Measurements from ENCODE around the gene DPF1. TPM values are rescaled to one million over a fixed set of nuclear protein-coding genes. Genes with fewer than 3 reads are reported as not detected.

Gene DPF1
- total and polyA plus RNA-seq, 10 of the 15 experiments (the other 5 are each of a cell fraction or from before 2014, with no cell fraction given) = 0.11 to 4.3 (median 2.4) TPM

DNA sequence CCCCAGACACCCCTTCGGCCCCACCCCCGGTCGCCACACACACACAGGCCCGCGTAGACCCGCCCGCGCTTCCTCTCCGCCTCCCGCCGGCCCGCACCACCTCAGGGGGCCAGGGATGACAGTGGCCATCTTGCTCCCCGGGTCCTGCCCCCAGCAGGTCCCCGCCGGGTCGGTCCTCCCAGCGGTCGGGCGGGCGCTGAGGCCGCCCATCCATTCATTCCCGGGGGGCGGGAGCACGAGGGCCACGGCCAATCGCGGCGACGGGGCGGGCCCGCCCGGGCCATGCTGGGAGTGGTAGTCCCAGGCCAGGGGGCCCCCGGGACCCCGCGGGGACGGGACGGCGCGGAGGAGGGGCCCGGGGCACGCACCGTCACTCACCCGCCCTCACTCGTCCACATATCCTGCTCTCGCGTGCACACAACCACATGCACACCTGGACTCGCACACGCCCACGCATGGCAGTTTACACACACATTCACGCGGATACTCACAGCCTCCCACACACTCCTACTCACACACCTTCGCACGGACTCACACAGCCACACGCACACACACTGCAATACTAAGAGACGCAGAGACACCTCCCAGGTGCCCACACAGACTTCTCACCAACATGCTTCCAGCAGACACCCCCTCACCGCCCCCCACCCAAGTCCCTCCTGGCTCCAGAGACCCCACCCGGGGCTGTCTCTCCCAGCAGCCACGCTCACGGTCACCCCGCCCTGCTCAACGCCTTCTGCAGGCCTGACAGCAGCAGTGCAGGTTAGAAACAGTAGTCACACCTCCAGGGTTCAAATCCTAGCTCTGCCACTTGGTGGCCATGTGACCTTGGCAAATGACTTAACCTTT lies at the start of gene DPF1 (continued):
- TF ChIP-seq, protein P1, sequence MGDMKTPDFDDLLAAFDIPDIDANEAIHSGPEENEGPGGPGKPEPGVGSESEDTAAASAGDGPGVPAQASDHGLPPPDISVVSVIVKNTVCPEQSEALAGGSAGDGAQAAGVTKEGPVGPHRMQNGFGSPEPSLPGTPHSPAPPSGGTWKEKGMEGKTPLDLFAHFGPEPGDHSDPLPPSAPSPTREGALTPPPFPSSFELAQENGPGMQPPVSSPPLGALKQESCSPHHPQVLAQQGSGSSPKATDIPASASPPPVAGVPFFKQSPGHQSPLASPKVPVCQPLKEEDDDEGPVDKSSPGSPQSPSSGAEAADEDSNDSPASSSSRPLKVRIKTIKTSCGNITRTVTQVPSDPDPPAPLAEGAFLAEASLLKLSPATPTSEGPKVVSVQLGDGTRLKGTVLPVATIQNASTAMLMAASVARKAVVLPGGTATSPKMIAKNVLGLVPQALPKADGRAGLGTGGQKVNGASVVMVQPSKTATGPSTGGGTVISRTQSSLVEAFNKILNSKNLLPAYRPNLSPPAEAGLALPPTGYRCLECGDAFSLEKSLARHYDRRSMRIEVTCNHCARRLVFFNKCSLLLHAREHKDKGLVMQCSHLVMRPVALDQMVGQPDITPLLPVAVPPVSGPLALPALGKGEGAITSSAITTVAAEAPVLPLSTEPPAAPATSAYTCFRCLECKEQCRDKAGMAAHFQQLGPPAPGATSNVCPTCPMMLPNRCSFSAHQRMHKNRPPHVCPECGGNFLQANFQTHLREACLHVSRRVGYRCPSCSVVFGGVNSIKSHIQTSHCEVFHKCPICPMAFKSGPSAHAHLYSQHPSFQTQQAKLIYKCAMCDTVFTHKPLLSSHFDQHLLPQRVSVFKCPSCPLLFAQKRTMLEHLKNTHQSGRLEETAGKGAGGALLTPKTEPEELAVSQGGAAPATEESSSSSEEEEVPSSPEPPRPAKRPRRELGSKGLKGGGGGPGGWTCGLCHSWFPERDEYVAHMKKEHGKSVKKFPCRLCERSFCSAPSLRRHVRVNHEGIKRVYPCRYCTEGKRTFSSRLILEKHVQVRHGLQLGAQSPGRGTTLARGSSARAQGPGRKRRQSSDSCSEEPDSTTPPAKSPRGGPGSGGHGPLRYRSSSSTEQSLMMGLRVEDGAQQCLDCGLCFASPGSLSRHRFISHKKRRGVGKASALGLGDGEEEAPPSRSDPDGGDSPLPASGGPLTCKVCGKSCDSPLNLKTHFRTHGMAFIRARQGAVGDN (IDR thresholded peaks at IDR 0.05) = no peak
- TF ChIP-seq ZNF384 (IDR thresholded peaks at IDR 0.05; ENCODE audit: borderline replicate concordance, low read depth, low read length) (no peak), LARP7 (IDR thresholded peaks at IDR 0.05) (peak; percentile 79), MYC (IDR thresholded peaks at IDR 0.05; ENCODE audit: insufficient read depth, insufficient read length, insufficient replicate concordance, low read length, severe bottlenecking) (peak; percentile 27), SIX5 (IDR thresholded peaks at IDR 0.05; ENCODE audit: low read depth, low read length, severe bottlenecking) (peak; percentile 82), BRCA1 (IDR thresholded peaks at IDR 0.05; ENCODE audit: low read depth, low read length) (no peak), SUPT20H (IDR thresholded peaks at IDR 0.05; ENCODE audit: borderline replicate concordance, control insufficient read depth, low read depth, low read length) (no peak), DPF2 (IDR thresholded peaks at IDR 0.05) (peak; percentile 86), CHD1 (IDR thresholded peaks at IDR 0.05; ENCODE audit: low read depth, low read length) (no peak), ZBED1 (IDR thresholded peaks at IDR 0.05; ENCODE audit: borderline replicate concordance) (no peak; the same call in 1 of the 2 replicates), RCOR1 (conservative IDR thresholded peaks at IDR 0.05; ENCODE audit: low read depth, low read length) (no peak), TARDBP (IDR thresholded peaks at IDR 0.05; ENCODE audit: borderline replicate concordance) (peak; percentile 67; the same call in 1 of the 2 replicates), POU2F2 (IDR thresholded peaks at IDR 0.05; ENCODE audit: borderline replicate concordance, low read depth, low read length) (no peak), HCFC1 (IDR thresholded peaks at IDR 0.05; ENCODE audit: low read length) (peak; percentile 83), ZZZ3 (IDR thresholded peaks at IDR 0.05; ENCODE audit: control insufficient read depth, insufficient read length, low read depth) (no peak)
- TF ChIP-seq, protein P2, sequence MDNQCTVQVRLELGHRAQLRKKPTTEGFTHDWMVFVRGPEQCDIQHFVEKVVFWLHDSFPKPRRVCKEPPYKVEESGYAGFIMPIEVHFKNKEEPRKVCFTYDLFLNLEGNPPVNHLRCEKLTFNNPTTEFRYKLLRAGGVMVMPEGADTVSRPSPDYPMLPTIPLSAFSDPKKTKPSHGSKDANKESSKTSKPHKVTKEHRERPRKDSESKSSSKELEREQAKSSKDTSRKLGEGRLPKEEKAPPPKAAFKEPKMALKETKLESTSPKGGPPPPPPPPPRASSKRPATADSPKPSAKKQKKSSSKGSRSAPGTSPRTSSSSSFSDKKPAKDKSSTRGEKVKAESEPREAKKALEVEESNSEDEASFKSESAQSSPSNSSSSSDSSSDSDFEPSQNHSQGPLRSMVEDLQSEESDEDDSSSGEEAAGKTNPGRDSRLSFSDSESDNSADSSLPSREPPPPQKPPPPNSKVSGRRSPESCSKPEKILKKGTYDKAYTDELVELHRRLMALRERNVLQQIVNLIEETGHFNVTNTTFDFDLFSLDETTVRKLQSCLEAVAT (IDR thresholded peaks at IDR 0.05) = no peak
- TF ChIP-seq, protein P3, sequence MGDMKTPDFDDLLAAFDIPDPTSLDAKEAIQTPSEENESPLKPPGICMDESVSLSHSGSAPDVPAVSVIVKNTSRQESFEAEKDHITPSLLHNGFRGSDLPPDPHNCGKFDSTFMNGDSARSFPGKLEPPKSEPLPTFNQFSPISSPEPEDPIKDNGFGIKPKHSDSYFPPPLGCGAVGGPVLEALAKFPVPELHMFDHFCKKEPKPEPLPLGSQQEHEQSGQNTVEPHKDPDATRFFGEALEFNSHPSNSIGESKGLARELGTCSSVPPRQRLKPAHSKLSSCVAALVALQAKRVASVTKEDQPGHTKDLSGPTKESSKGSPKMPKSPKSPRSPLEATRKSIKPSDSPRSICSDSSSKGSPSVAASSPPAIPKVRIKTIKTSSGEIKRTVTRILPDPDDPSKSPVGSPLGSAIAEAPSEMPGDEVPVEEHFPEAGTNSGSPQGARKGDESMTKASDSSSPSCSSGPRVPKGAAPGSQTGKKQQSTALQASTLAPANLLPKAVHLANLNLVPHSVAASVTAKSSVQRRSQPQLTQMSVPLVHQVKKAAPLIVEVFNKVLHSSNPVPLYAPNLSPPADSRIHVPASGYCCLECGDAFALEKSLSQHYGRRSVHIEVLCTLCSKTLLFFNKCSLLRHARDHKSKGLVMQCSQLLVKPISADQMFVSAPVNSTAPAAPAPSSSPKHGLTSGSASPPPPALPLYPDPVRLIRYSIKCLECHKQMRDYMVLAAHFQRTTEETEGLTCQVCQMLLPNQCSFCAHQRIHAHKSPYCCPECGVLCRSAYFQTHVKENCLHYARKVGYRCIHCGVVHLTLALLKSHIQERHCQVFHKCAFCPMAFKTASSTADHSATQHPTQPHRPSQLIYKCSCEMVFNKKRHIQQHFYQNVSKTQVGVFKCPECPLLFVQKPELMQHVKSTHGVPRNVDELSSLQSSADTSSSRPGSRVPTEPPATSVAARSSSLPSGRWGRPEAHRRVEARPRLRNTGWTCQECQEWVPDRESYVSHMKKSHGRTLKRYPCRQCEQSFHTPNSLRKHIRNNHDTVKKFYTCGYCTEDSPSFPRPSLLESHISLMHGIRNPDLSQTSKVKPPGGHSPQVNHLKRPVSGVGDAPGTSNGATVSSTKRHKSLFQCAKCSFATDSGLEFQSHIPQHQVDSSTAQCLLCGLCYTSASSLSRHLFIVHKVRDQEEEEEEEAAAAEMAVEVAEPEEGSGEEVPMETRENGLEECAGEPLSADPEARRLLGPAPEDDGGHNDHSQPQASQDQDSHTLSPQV (IDR thresholded peaks at IDR 0.05) = no peak
- TF ChIP-seq, protein P4, sequence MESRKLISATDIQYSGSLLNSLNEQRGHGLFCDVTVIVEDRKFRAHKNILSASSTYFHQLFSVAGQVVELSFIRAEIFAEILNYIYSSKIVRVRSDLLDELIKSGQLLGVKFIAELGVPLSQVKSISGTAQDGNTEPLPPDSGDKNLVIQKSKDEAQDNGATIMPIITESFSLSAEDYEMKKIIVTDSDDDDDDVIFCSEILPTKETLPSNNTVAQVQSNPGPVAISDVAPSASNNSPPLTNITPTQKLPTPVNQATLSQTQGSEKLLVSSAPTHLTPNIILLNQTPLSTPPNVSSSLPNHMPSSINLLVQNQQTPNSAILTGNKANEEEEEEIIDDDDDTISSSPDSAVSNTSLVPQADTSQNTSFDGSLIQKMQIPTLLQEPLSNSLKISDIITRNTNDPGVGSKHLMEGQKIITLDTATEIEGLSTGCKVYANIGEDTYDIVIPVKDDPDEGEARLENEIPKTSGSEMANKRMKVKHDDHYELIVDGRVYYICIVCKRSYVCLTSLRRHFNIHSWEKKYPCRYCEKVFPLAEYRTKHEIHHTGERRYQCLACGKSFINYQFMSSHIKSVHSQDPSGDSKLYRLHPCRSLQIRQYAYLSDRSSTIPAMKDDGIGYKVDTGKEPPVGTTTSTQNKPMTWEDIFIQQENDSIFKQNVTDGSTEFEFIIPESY (IDR thresholded peaks at IDR 0.05) = no peak
